ENCODE results near the gene PDE7B.

The PDE7B gene

GRCh38 chr6:136085370-136086115 is 234.0 kb downstream of the PDE7B start:
- peak; percentile 1 for TF ChIP-seq CTCF (IDR thresholded peaks at IDR 0.05; ENCODE audit: control insufficient read depth, insufficient read depth, low read depth, low read length, missing control alignments)
- no peak for DNase-seq (ENCODE audit: low read depth)

GRCh38 chr6:136086686-136087085 is 235.2 kb downstream of the PDE7B start:
- no peak for TF ChIP-seq CTCF (IDR thresholded peaks at IDR 0.05; ENCODE audit: control insufficient read depth, insufficient read depth, low read depth, low read length, missing control alignments)
- H3K4me3 ChIP-seq (ENCODE audit: control insufficient read depth, low read depth, low read length): no peak overlapping the region
- DNase-seq (ENCODE audit: low read depth): no peak

More at GRCh38 chr6:136085370-136086115, 234.0 kb downstream of the PDE7B start:
- H3K4me3 ChIP-seq (ENCODE audit: control insufficient read depth, low read depth, low read length): no peak overlapping the region

- no peak overlapping the region for H3K4me3 ChIP-seq (ENCODE audit: control insufficient read depth, low read depth, low read length)
- no peak for TF ChIP-seq CTCF (IDR thresholded peaks at IDR 0.05; ENCODE audit: control insufficient read depth, insufficient read depth, low read depth, low read length, missing control alignments)
- no peak for DNase-seq (ENCODE audit: low read depth)
Observed at GRCh38 chr6:136087986-136088385, 236.5 kb downstream of the PDE7B start.

- H3K4me3 ChIP-seq (ENCODE audit: control insufficient read depth, low read depth, low read length): no peak overlapping the region
- no peak for DNase-seq (ENCODE audit: low read depth)
- TF ChIP-seq CTCF (IDR thresholded peaks at IDR 0.05; ENCODE audit: control insufficient read depth, insufficient read depth, low read depth, low read length, missing control alignments): no peak
Observed at GRCh38 chr6:136088693-136089092, 237.2 kb downstream of the PDE7B start.

- no peak for TF ChIP-seq CTCF (IDR thresholded peaks at IDR 0.05; ENCODE audit: control insufficient read depth, insufficient read depth, low read depth, low read length, missing control alignments)
- H3K4me3 ChIP-seq (ENCODE audit: control insufficient read depth, low read depth, low read length): no peak overlapping the region
- no peak for DNase-seq (ENCODE audit: low read depth)
Observed at GRCh38 chr6:136089876-136090275, 238.4 kb downstream of the PDE7B start.

- DNase-seq (ENCODE audit: low read depth): no peak
- no peak for TF ChIP-seq CTCF (IDR thresholded peaks at IDR 0.05; ENCODE audit: control insufficient read depth, insufficient read depth, low read depth, low read length, missing control alignments)
- H3K4me3 ChIP-seq (ENCODE audit: control insufficient read depth, low read depth, low read length): no peak overlapping the region
Observed at GRCh38 chr6:136090929-136091328, 239.4 kb downstream of the PDE7B start.

Measured in AG09309 (cell line).